Large intestine (tissue), 12 donors: ENCODE data around the gene DTNBP1. TPM values are rescaled to one million over a fixed set of nuclear protein-coding genes. Genes with fewer than 3 reads are reported as not detected.

Experiments used
- DNase-seq, 2 donors: peaks; one replicate each; pipeline versions ENCODE4 v3.0.0 to v3.0.0-alpha.2; 2013
- H3K27ac ChIP-seq: one replicate; pipeline ENCODE4 v1.5.1; 2013; ENCODE audit warnings: low read length
- H3K27me3 ChIP-seq: 2 replicates; pipeline ENCODE4 v1.6.1; 2013; ENCODE audit warnings: low read length; ENCODE audit not compliant: control insufficient read depth, insufficient read depth
- H3K36me3 ChIP-seq: 2 replicates; pipeline ENCODE4 v1.6.1; 2013; ENCODE audit warnings: low read length; ENCODE audit not compliant: control insufficient read depth, insufficient read depth
- H3K4me1 ChIP-seq: one replicate; pipeline ENCODE4 v1.6.1; 2013; ENCODE audit warnings: low read length; ENCODE audit not compliant: control insufficient read depth, insufficient read depth
- H3K4me3 ChIP-seq: one replicate; pipeline ENCODE4 v1.5.1; 2013; ENCODE audit warnings: low read length
- H3K9me3 ChIP-seq: one replicate; pipeline ENCODE4 v1.6.1; 2013; ENCODE audit warnings: mild to moderate bottlenecking, low read depth, low read length, moderate library complexity; ENCODE audit not compliant: control insufficient read depth
- WGBS: methylation state at CpG from one replicate; pipeline ENCODE4 v1.1.5; 2013; ENCODE audit warnings: low lambda C conversion rate; ENCODE audit not compliant: insufficient coverage; 5-methylcytosine and 5-hydroxymethylcytosine counted together
- long read RNA-seq, 11 donors: transcript quantifications; one replicate each; lab custom pipeline, GENCODE V29; 2026
- polyA plus RNA-seq: library from polyadenylated mRNA; unstranded; fragments of 120-200 nt; gene quantifications from one replicate; pipeline ENCODE4 v1.2.1, GENCODE V29; 2013

DTNBP1 gene, protein sequence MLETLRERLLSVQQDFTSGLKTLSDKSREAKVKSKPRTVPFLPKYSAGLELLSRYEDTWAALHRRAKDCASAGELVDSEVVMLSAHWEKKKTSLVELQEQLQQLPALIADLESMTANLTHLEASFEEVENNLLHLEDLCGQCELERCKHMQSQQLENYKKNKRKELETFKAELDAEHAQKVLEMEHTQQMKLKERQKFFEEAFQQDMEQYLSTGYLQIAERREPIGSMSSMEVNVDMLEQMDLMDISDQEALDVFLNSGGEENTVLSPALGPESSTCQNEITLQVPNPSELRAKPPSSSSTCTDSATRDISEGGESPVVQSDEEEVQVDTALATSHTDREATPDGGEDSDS
- polyA plus RNA-seq: 20.9 TPM
- long read RNA-seq, donor 1, partial matches to known transcripts: 0 of 5 reads
- long read RNA-seq, donor 1, other reads (novel, unspliced or antisense): 0 of 5 reads
- long read RNA-seq, donor 2, partial matches to known transcripts: 0 of 3 reads
- long read RNA-seq, donor 2, other reads (novel, unspliced or antisense): 0 of 3 reads
- long read RNA-seq, donor 3, transcript DTNBP1-202 (10 exons, 1,403 nt): major isoform, 5 of 5 reads
- long read RNA-seq, donor 3, partial matches to known transcripts: 0 of 5 reads
- long read RNA-seq, donor 3, other reads (novel, unspliced or antisense): 0 of 5 reads
- long read RNA-seq, donor 4, partial matches to known transcripts: 0 of 1 reads
- long read RNA-seq, donor 4, other reads (novel, unspliced or antisense): 0 of 1 reads
- long read RNA-seq, donor 5, partial matches to known transcripts: 0 of 1 reads
- long read RNA-seq, donor 5, other reads (novel, unspliced or antisense): 0 of 1 reads
- long read RNA-seq, donor 6, partial matches to known transcripts: 0 of 3 reads
- long read RNA-seq, donor 6, other reads (novel, unspliced or antisense): 0 of 3 reads
- long read RNA-seq, donor 7, partial matches to known transcripts: 0 of 1 reads
- long read RNA-seq, donor 7, other reads (novel, unspliced or antisense): 0 of 1 reads
- long read RNA-seq, donor 8, partial matches to known transcripts: 0 of 3 reads
- long read RNA-seq, donor 8, other reads (novel, unspliced or antisense): 0 of 3 reads
- long read RNA-seq, donor 9, partial matches to known transcripts: 0 of 2 reads
- long read RNA-seq, donor 9, other reads (novel, unspliced or antisense): 0 of 2 reads
- long read RNA-seq, donor 10, partial matches to known transcripts: 7 of 11 reads
- long read RNA-seq, donor 10, other reads (novel, unspliced or antisense): 0 of 11 reads
- long read RNA-seq, donor 11, partial matches to known transcripts: 0 of 3 reads
- long read RNA-seq, donor 11, other reads (novel, unspliced or antisense): 0 of 3 reads

DNA sequence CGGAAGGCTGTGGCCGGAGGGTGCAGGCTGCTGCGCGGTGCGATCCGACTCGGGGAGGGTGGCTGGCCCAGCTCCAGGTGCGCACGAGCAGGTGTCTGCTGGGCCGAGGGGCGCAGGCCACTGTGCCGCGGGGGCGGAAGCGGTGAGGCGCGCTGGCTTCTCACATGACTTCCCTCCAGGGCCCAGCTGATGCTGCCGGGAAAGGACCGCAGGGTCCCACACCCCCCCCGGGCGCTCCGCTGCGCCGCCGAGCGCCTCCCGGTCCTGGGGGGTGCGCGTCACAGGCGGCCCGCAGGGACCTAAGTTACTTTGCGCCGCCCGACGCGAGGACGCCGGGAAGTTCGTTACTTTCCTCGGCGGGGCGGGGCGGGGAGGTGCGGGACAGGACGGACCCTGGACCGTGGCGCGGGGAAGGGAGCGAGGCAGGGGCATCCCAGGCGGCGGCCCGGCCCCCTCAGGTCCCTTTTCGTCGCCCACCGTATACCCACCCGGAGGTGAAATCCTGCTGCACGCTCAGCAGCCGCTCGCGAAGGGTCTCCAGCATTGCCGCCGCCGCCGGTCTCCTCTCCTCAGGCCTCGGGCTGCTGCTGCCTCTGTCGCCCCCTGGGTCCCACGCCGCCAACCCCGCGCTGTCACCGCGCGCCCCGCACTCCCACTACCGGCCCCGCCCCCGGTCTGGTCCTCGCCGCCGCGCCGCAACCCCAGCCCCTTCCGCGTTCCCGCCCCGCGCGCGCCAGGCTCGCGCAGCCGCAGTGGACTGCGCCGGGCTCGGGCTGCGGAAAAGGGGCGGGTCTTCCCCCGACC, at the start of gene DTNBP1:
DTNBP1 (minus strand) TSS at position 703 of the 804 bp plus-strand sequence; CDS start at position 544, 159 bp downstream.
- H3K4me1 ChIP-seq: no peaks in the 10 kb centered on the region
- H3K27me3 ChIP-seq: no peaks in the 10 kb centered on the region
- DNase-seq: peak; percentile 75 to 87
- peaks cover 3% of the 10 kb centered on the region for H3K36me3 ChIP-seq
- H3K4me3 ChIP-seq: peak within 1 kb of the TSS; percentile 85
- peak within 1 kb of the TSS; percentile 88 for H3K27ac ChIP-seq
- no peaks in the 10 kb centered on the region for H3K9me3 ChIP-seq
- WGBS: no CpG with 5 or more reads among the region's 98 CpGs

DNA sequence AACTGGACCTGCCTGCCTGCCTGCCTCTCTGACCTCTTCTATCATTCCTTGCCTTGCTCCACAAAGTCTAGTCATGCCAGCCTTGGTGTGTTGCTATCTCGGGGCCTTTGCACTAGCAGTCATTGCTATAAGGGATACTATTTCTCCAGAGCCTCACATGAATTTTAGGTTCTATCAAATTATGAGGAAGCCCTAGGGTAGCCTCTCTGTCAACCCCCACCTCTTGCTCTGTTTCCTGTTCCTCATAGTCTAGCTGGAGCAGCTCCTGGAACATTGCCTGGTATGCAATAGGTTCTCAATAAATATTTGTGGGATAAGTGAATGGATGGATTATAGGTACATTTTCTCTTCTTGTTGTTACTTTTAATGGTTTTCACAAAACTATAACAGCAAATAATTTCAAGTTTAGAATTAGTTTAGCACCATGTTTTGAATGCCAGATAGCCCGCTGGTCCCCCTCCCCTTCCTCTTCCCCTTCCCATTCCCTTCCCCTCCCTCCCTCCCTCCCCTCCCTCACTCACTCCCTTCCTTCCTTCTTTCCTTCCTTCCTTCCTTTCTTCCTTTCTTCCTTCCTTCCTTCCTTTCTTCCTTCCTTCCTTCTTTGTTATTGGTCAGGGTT, 46.9 kb upstream of the DTNBP1 start:
- Histone ChIP-seq H3K4me3 (no peak overlapping the region), H3K27me3 (no peaks in the 10 kb centered on the region), H3K4me1 (no peaks in the 10 kb centered on the region), H3K27ac (no peak overlapping the region), H3K9me3 (no peaks in the 10 kb centered on the region), H3K36me3 (no peaks in the 10 kb centered on the region)
- no peak for DNase-seq
- WGBS: no CpG with 5 or more reads among the region's 2 CpGs

- Histone ChIP-seq H3K4me3 (no peak overlapping the region), H3K4me1 (no peaks in the 10 kb centered on the region), H3K36me3 (no peaks in the 10 kb centered on the region), H3K27ac (no peak overlapping the region), H3K27me3 (no peaks in the 10 kb centered on the region), H3K9me3 (peaks cover 3% of the 10 kb centered on the region)
- DNase-seq: no peak
- WGBS: 10% methylated on average over 2 of the region's 5 CpGs
Observed at GRCh38 chr6:15708231-15708630, 45.4 kb upstream of the DTNBP1 start.

- Histone ChIP-seq H3K4me1 (no peaks in the 10 kb centered on the region), H3K4me3 (no peak overlapping the region), H3K36me3 (no peaks in the 10 kb centered on the region), H3K27ac (no peak overlapping the region), H3K27me3 (no peaks in the 10 kb centered on the region), H3K9me3 (peaks cover 3% of the 10 kb centered on the region)
- 82% methylated on average over 3 of the region's 3 CpGs for WGBS
- DNase-seq: no peak
Observed at GRCh38 chr6:15705981-15706380, 43.2 kb upstream of the DTNBP1 start.

DNA sequence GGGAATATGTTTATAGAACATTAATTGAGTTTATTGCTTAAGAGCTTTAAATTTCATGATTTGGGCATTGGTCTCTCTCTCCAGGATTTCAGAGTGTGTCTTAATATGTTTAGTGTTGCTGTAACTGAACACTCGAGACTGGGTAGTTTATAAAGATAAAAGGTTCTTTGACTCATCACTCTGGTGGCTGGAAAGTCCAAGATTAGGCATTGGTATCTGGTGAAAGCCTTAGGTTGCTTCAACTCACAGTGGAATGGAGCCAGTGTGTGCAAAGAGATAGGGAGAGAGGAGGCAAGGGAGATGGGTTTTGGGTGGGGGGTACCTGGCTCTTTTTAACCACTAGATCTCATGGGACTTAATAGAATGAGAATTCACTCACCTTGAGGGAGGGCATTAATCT, 35.6 kb upstream of the DTNBP1 start:
- Histone ChIP-seq H3K4me1 (no peaks in the 10 kb centered on the region), H3K27me3 (no peaks in the 10 kb centered on the region), H3K9me3 (peaks cover 3% of the 10 kb centered on the region), H3K36me3 (no peaks in the 10 kb centered on the region), H3K4me3 (no peak overlapping the region), H3K27ac (no peak overlapping the region)
- DNase-seq: no peak
- no CpG with 5 or more reads among the region's 1 CpG for WGBS

GRCh38 chr6:15697895-15698294, 35.1 kb upstream of the DTNBP1 start:
- WGBS: no CpG with 5 or more reads among the region's 4 CpGs
- DNase-seq: no peak
- Histone ChIP-seq H3K27ac (no peak overlapping the region), H3K36me3 (no peaks in the 10 kb centered on the region), H3K4me3 (no peak overlapping the region), H3K9me3 (no peaks in the 10 kb centered on the region), H3K4me1 (no peaks in the 10 kb centered on the region), H3K27me3 (no peaks in the 10 kb centered on the region)

DNA sequence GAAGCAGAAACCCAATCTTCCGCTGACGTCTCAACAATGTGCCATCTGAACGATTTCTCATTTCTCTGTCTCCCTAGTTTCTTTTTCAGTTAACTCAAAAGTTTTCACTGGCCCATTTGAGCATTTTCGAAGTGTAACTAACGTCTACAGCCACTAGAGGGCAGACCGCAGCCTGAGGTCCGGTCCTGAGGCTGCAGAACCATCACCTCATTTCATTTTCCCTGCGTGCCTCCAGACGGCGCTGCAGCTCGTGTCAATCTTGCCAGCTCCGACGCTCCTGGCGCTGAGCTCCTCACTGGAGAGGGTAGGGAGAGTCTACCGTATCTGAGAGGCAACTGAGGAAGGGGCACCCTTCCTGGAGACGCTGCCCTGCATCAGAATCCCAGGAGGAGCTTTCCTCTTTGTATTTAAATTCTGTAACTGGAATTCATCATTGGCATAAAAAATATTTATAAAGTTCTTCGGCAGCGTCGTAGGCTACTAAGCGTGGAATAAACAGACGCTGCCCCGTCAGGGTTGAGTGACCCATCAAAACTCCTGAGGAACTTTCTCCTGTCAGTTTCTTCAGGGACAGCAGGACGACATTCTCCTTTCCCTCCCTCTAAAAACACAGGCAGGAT, 28.5 kb upstream of the DTNBP1 start:
- no peaks in the 10 kb centered on the region for H3K27me3 ChIP-seq
- no peaks in the 10 kb centered on the region for H3K9me3 ChIP-seq
- H3K4me3 ChIP-seq: no peak overlapping the region
- peak; percentile 85 to 89 for DNase-seq
- peaks cover 16% of the 10 kb centered on the region for H3K4me1 ChIP-seq
- 13% methylated on average over 3 of the region's 23 CpGs for WGBS
- H3K36me3 ChIP-seq: no peaks in the 10 kb centered on the region
- H3K27ac ChIP-seq: peak overlapping the region; percentile 76

- H3K4me1 ChIP-seq: peaks cover 24% of the 10 kb centered on the region
- DNase-seq: peak; percentile 44 to 69
- H3K9me3 ChIP-seq: no peaks in the 10 kb centered on the region
- no peaks in the 10 kb centered on the region for H3K27me3 ChIP-seq
- H3K36me3 ChIP-seq: no peaks in the 10 kb centered on the region
- peak overlapping the region; percentile 76 for H3K27ac ChIP-seq
- H3K4me3 ChIP-seq: no peak overlapping the region
Observed at GRCh38 chr6:15690510-15690909, 27.7 kb upstream of the DTNBP1 start.
